ENCODE data around the gene FAM131C. TPM values are rescaled to one million over a fixed set of nuclear protein-coding genes. Genes with fewer than 3 reads are reported as not detected.
"Not testable (repeated sequence)": the region's sequence is repeated elsewhere in the genome, so short reads cannot be mapped to it uniquely, and the experiment has no call there.

The FAM131C gene
- polyA plus RNA-seq, 2 donors, result 0.38 to 0.45 TPM

DNA sequence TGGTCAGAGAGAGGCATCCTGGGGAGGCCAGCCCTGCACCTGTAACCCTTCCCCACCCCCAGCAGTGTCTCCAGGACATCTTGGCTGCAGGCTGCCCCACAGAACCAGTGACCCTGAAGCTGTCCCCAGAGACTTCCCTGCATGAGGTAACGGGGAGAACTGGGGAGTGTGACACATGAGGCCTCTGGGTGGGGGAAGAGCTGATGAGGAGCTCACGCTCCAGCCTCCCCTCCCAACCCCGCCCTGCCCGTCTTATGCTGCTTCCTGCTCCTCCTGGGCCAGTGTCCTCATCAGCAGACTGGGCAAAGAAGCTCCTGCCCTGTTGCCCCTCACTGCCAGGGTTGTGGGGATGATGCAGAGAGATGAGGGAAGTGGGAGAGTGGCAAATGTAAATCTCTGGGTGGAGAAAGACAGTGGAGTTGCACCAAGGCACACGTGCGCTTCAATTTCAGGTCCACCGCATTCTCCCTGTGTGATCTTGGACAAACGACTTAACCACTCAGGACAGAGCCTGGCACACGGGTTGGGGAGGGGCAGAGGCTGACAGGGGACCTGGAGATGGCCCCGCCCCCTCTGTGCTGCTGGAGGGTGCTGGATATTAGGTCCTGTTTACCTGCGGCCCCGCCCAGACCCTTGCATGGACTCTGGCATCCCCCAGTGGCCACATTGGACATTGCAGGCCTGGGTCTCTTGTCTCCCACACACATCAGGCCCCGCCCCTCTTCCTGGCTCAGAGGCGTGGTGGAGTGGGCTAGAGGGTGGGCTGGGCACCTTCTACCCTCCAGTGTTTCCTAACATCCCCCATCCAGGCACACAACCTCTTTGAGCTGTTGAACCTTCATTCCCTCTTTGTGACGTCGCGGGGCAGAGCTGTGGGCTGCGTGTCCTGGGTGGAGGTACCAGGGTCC, 17.6 kb downstream of the FAM131C start:
- H3K4me1 ChIP-seq (ENCODE audit: control insufficient read depth in 2 of 2, insufficient read depth in 2 of 2, low read length in 1 of 2), result peaks cover 0 to 4% of the 10 kb centered on the region in 2 donors
- H3K4me3 ChIP-seq (ENCODE audit: low read depth in 1 of 2, low read length in 2 of 2), result no peak overlapping the region
- H3K36me3 ChIP-seq (ENCODE audit: control insufficient read depth in 2 of 2, insufficient read depth in 2 of 2, low read length in 1 of 2), result no peaks in the 10 kb centered on the region
- peak overlapping the region in 1 of 2 donors; percentile 24 for H3K27ac ChIP-seq (ENCODE audit: low read depth in 2 of 2, low read length in 1 of 2)
- no peaks in the 10 kb centered on the region for H3K9me3 ChIP-seq (ENCODE audit: control insufficient read depth in 2 of 2, insufficient read depth in 1 of 2, low read depth in 1 of 2, low read length in 1 of 2)
- WGBS, 2 donors, result 30 to 36% methylated on average over 18 of the region's 18 CpGs
- H3K27me3 ChIP-seq (ENCODE audit: control insufficient read depth in 1 of 2, insufficient read depth in 2 of 2, low read length in 2 of 2), result no peaks in the 10 kb centered on the region

DNA sequence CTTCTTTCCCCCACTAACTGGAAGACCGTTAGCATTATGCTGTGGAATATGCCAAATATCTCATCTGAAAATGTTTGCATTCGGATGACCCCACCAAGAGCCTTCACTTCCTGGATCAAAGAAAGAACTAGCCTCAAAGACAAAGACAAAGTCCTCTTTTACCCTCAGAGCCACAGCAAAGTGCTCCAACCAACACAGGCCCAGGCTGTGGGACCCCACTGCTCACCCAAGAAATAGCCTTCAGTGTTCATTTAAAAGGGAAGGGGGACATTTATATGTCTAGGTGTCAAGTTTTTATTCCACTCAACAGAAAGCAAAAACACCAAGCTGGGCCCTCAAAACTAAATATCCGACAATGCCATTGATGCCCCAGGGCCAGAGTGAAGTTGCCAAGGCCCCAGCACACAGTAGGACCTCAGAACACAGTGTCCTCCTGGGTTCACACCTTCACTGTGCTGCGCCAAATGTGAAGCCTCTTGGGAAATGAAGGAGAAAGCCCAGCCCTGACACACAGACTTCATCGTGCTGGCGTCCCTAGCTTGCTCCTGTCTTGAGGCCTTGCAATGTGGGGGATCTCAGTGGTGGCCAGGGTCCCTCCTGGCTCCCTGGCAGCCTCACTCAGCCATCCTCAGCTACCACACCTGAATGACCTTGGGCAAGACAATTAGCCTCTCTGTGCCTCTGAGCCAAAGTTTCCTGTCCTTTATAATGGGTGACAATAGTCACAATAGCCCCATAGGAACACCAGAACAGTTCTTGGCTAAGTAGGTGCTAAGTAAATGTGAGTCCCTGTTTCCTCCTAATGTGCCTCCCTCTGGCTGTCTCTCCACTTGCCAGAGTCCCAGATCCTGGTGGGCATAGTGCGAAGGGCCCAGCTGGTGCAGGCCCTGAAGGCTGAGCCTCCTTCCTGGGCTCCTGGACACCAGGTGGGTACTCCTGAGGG, 18.6 kb downstream of the FAM131C start:
- 80 to 88% methylated on average over 7 of the region's 7 CpGs for WGBS, 2 donors
- H3K36me3 ChIP-seq (ENCODE audit: control insufficient read depth in 2 of 2, insufficient read depth in 2 of 2, low read length in 1 of 2), result no peaks in the 10 kb centered on the region
- H3K4me3 ChIP-seq (ENCODE audit: low read depth in 1 of 2, low read length in 2 of 2), result no peak overlapping the region
- H3K9me3 ChIP-seq (ENCODE audit: control insufficient read depth in 2 of 2, insufficient read depth in 1 of 2, low read depth in 1 of 2, low read length in 1 of 2), result no peaks in the 10 kb centered on the region
- peaks cover 0 to 4% of the 10 kb centered on the region in 2 donors for H3K4me1 ChIP-seq (ENCODE audit: control insufficient read depth in 2 of 2, insufficient read depth in 2 of 2, low read length in 1 of 2)
- no peak overlapping the region for H3K27ac ChIP-seq (ENCODE audit: low read depth in 2 of 2, low read length in 1 of 2)
- no peaks in the 10 kb centered on the region for H3K27me3 ChIP-seq (ENCODE audit: control insufficient read depth in 1 of 2, insufficient read depth in 2 of 2, low read length in 2 of 2)

DNA sequence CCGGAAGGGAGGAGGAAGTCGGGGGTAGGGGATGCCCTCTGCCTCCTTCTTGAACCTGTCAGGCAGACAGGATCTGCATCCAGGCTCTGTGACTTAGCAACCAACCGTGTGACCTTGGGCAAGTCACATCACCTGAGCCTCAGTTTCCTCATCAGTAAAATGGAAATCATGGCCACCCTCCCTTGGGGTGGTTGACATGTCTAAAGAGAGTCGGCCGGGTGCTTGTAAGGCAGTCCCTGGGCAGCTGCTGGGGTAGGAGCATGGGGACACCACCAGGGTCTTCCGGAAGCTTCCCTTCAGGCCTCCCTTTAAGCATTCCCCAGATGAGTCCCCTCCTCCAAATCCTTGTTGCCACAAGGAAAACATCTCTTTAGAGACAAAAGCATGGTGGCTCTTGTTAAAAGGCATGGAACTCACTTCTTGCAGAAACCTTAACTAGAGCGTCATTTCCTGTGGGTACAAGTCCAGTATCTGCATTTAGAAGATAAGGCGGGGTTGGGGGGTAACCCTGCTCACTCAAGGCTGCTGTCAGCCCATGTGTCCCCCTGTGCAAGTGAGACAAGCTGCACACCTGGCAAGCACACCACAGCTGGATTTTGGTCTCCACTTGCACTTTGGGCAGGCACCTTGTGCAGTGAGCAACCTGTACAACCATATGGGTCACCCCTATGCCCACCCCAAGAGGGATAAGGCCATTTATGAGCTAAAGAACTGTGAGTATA, 19.5 kb downstream of the FAM131C start:
- Histone ChIP-seq H3K4me1 (ENCODE audit: control insufficient read depth in 2 of 2, insufficient read depth in 2 of 2, low read length in 1 of 2) (peaks cover 0 to 4% of the 10 kb centered on the region in 2 donors), H3K4me3 (ENCODE audit: low read depth in 1 of 2, low read length in 2 of 2) (no peak overlapping the region), H3K27ac (ENCODE audit: low read depth in 2 of 2, low read length in 1 of 2) (no peak overlapping the region), H3K9me3 (ENCODE audit: control insufficient read depth in 2 of 2, insufficient read depth in 1 of 2, low read depth in 1 of 2, low read length in 1 of 2) (no peaks in the 10 kb centered on the region), H3K27me3 (ENCODE audit: control insufficient read depth in 1 of 2, insufficient read depth in 2 of 2, low read length in 2 of 2) (no peaks in the 10 kb centered on the region), H3K36me3 (ENCODE audit: control insufficient read depth in 2 of 2, insufficient read depth in 2 of 2, low read length in 1 of 2) (no peaks in the 10 kb centered on the region)
- WGBS, 2 donors, result 76 to 85% methylated on average over 8 of the region's 8 CpGs

DNA sequence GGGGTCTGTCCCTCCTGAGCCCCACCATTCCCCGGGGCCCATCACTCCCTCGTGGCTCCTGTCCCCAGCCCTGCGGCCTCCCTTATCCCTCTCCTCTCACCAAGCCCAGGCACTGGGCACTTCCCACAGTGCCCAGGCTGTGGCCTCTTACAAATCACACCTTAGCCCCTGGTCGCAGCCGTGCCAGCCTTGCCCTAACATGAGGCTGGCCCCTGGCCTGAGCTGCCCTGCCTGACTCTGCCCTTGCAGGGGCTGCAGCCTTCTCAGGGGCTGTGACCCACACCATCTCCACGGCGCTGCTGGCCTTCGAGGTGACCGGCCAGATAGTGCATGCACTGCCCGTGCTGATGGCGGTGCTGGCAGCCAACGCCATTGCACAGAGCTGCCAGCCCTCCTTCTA, 21.5 kb downstream of the FAM131C start:
- WGBS, 2 donors, result 89 to 91% methylated on average over 9 to 12 of the region's 12 CpGs
- H3K27ac ChIP-seq (ENCODE audit: low read depth in 2 of 2, low read length in 1 of 2); H3K4me1 ChIP-seq (ENCODE audit: control insufficient read depth in 2 of 2, insufficient read depth in 2 of 2, low read length in 1 of 2); H3K36me3 ChIP-seq (ENCODE audit: control insufficient read depth in 2 of 2, insufficient read depth in 2 of 2, low read length in 1 of 2); H3K27me3 ChIP-seq (ENCODE audit: control insufficient read depth in 1 of 2, insufficient read depth in 2 of 2, low read length in 2 of 2); H3K4me3 ChIP-seq (ENCODE audit: low read depth in 1 of 2, low read length in 2 of 2); H3K9me3 ChIP-seq (ENCODE audit: control insufficient read depth in 2 of 2, insufficient read depth in 1 of 2, low read depth in 1 of 2, low read length in 1 of 2): not testable (repeated sequence)

DNA sequence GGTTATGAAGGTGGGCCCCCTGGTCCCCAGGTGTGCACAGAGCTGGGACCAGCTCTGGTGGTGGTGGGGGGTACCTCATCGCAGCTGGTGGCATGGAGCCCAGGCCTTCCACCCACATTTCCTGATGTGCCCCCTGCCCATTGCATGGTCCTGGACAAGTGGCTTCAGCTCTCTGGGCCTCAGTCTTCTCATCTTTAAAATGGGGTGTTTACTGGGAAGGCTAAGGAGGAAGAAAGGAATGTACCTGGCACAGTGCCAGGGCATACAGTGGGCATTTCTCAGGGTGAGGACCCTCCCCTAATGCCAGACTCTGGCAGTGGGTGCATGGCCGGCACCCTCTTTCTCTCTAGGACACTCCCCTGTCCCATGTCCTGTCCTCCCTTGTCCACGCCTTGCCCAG, 22.4 kb downstream of the FAM131C start:
- no peaks in the 10 kb centered on the region for H3K9me3 ChIP-seq (ENCODE audit: control insufficient read depth in 2 of 2, insufficient read depth in 1 of 2, low read depth in 1 of 2, low read length in 1 of 2)
- WGBS, 2 donors, result 88 to 90% methylated on average over 3 of the region's 3 CpGs
- peaks cover 0 to 4% of the 10 kb centered on the region in 2 donors for H3K4me1 ChIP-seq (ENCODE audit: control insufficient read depth in 2 of 2, insufficient read depth in 2 of 2, low read length in 1 of 2)

DNA sequence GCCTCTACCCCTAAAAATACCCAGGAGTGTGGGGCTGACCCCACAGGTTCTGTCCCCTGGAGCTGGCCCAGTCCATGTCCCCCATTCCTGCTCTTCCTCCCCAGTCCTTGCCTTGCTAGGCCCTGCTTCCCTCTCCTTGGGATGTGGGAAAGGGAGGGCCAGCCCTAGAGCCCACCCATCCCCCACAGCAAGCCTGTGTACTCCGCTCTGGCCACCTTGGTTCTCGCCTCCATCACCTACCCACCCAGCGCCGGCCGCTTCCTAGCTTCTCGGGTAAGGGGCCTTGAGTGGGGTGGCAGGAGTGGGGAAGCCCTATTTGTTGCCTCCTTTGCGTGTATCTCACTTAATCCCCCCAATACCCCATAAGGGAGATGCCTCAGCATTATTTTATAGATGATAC, 23.1 kb downstream of the FAM131C start:
- H3K4me3 ChIP-seq (ENCODE audit: low read depth in 1 of 2, low read length in 2 of 2), result no peak overlapping the region
- H3K9me3 ChIP-seq (ENCODE audit: control insufficient read depth in 2 of 2, insufficient read depth in 1 of 2, low read depth in 1 of 2, low read length in 1 of 2), result no peaks in the 10 kb centered on the region
- no peaks in the 10 kb centered on the region for H3K36me3 ChIP-seq (ENCODE audit: control insufficient read depth in 2 of 2, insufficient read depth in 2 of 2, low read length in 1 of 2)
- no peaks in the 10 kb centered on the region for H3K4me1 ChIP-seq (ENCODE audit: control insufficient read depth in 2 of 2, insufficient read depth in 2 of 2, low read length in 1 of 2)
- no peaks in the 10 kb centered on the region for H3K27me3 ChIP-seq (ENCODE audit: control insufficient read depth in 1 of 2, insufficient read depth in 2 of 2, low read length in 2 of 2)
- no peak overlapping the region for H3K27ac ChIP-seq (ENCODE audit: low read depth in 2 of 2, low read length in 1 of 2)
- 84 to 86% methylated on average over 7 of the region's 7 CpGs for WGBS, 2 donors

More for the DNA sequence above, 22.4 kb downstream of the FAM131C start:
- Histone ChIP-seq H3K27me3 (ENCODE audit: control insufficient read depth in 1 of 2, insufficient read depth in 2 of 2, low read length in 2 of 2) (no peaks in the 10 kb centered on the region), H3K4me3 (ENCODE audit: low read depth in 1 of 2, low read length in 2 of 2) (no peak overlapping the region), H3K36me3 (ENCODE audit: control insufficient read depth in 2 of 2, insufficient read depth in 2 of 2, low read length in 1 of 2) (no peaks in the 10 kb centered on the region), H3K27ac (ENCODE audit: low read depth in 2 of 2, low read length in 1 of 2) (no peak overlapping the region)

DNA sequence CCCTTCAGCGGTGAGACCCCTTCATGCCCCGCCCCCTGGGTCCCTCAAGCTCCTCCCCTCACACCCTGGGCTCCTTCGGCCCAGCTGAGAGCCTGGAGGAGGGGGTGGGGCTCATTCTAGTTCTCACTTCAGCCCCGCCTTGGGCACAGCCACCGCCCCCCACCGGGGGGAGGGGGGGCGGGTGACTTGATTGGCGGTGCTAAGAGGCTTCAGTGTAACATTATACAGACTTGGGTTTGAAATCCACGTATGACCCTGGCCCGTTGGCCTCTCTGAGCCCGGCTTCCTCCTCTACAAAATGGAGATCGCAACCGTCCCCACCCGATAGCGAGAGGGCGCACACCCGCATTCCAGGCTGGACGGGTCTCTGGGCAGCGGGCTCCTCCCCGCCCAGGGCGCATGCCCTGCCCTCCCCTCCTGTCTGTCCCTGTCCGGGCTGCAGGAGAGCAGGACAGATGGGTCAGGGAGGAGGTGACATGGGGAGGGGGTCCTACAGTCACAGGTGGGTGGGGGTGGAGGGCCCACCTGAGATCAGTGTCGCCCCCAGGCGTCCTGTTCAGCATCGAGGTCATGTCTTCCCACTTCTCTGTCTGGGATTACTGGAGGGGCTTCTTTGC, 24.8 kb downstream of the FAM131C start:
- H3K4me3 ChIP-seq (ENCODE audit: low read depth in 1 of 2, low read length in 2 of 2), result peak overlapping the region; percentile 26 to 28
- H3K27ac ChIP-seq (ENCODE audit: low read depth in 2 of 2, low read length in 1 of 2), result no peak overlapping the region
- H3K4me1 ChIP-seq (ENCODE audit: control insufficient read depth in 2 of 2, insufficient read depth in 2 of 2, low read length in 1 of 2), result no peaks in the 10 kb centered on the region
- WGBS, 2 donors, result 2 to 5% methylated on average over 20 to 25 of the region's 25 CpGs
- no peaks in the 10 kb centered on the region for H3K9me3 ChIP-seq (ENCODE audit: control insufficient read depth in 2 of 2, insufficient read depth in 1 of 2, low read depth in 1 of 2, low read length in 1 of 2)
- no peaks in the 10 kb centered on the region for H3K27me3 ChIP-seq (ENCODE audit: control insufficient read depth in 1 of 2, insufficient read depth in 2 of 2, low read length in 2 of 2)
- no peaks in the 10 kb centered on the region for H3K36me3 ChIP-seq (ENCODE audit: control insufficient read depth in 2 of 2, insufficient read depth in 2 of 2, low read length in 1 of 2)

DNA sequence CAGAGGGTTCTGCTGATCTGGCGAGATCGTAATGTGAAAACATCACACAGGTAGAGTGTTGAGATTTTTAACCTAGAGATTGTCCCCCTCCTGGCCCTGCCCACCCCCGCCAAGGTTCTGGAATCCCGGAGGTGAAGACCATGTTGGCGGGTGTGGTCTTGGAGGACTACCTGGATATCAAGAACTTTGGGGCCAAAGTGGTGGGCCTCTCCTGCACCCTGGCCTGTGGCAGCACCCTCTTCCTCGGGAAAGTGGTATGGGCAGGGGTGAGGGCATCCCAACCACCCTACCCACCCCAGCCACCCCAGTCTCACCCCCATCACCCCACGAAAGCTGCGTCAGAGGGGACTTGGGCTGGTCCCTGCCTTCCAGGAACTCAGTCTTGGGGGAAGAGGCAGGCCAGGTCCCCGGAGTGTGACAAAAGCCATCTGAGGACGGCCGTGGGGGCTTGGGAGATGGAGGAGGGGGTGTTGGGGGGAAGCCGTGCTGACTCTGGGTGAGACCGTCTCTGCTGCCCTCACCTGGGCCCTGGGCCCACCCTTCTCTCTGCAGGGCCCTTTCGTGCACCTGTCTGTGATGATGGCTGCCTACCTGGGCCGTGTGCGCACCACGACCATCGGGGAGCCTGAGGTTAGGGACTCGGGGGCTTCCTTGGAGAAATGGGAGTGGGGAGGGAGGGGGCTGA, 25.5 kb downstream of the FAM131C start:
- Histone ChIP-seq H3K4me1 (ENCODE audit: control insufficient read depth in 2 of 2, insufficient read depth in 2 of 2, low read length in 1 of 2) (no peaks in the 10 kb centered on the region), H3K27me3 (ENCODE audit: control insufficient read depth in 1 of 2, insufficient read depth in 2 of 2, low read length in 2 of 2) (no peaks in the 10 kb centered on the region), H3K4me3 (ENCODE audit: low read depth in 1 of 2, low read length in 2 of 2) (no peak overlapping the region), H3K27ac (ENCODE audit: low read depth in 2 of 2, low read length in 1 of 2) (no peak overlapping the region), H3K9me3 (ENCODE audit: control insufficient read depth in 2 of 2, insufficient read depth in 1 of 2, low read depth in 1 of 2, low read length in 1 of 2) (no peaks in the 10 kb centered on the region), H3K36me3 (ENCODE audit: control insufficient read depth in 2 of 2, insufficient read depth in 2 of 2, low read length in 1 of 2) (no peaks in the 10 kb centered on the region)
- WGBS, 2 donors, result 70 to 85% methylated on average over 13 to 19 of the region's 19 CpGs

All from esophagus (tissue), 2 donors.